Glutamatergic neuron (in vitro differentiated cells): ENCODE results near the gene KDM2B. TPM values are rescaled to one million over a fixed set of nuclear protein-coding genes. Genes with fewer than 3 reads are reported as not detected.

ENCODE experiments used
- DNase-seq: peaks from one replicate; pipeline ENCODE4 v3.0.0; 2022
- H3K27ac Mint-ChIP-seq: one replicate; pipeline ENCODE4 v1.8.0; 2020; ENCODE audit warnings: mild to moderate bottlenecking, mixed read lengths, inconsistent platforms; ENCODE audit not compliant: unreplicated experiment
- H3K27me3 Mint-ChIP-seq: one replicate; pipeline ENCODE4 v1.8.0; 2020; ENCODE audit warnings: mild to moderate bottlenecking, moderate library complexity, mixed read lengths, inconsistent platforms; ENCODE audit not compliant: unreplicated experiment
- H3K36me3 Mint-ChIP-seq: one replicate; pipeline ENCODE4 v1.8.0; 2020; ENCODE audit warnings: mild to moderate bottlenecking, mixed read lengths, inconsistent platforms; ENCODE audit not compliant: unreplicated experiment
- H3K4me1 Mint-ChIP-seq: one replicate; pipeline ENCODE4 v1.8.0; 2020; ENCODE audit warnings: mild to moderate bottlenecking, low read depth, mixed read lengths, inconsistent platforms; ENCODE audit not compliant: unreplicated experiment
- H3K4me3 Mint-ChIP-seq: one replicate; pipeline ENCODE4 v1.8.0; 2020; ENCODE audit warnings: mild to moderate bottlenecking, mixed read lengths, inconsistent platforms; ENCODE audit not compliant: unreplicated experiment
- H3K9me3 Mint-ChIP-seq: one replicate; pipeline ENCODE4 v1.8.0; 2020; ENCODE audit warnings: mild to moderate bottlenecking, moderate library complexity, mixed read lengths, inconsistent platforms; ENCODE audit not compliant: unreplicated experiment
- total RNA-seq: library from RNA; stranded (reverse); fragmentation: NEBNext Ultra II Directional; extraction: Animal tissue kit (Norgen Biotek cat#: 25700); gene quantifications from one replicate; pipeline ENCODE4 v1.2.1, GENCODE V29; 2021; ENCODE audit not compliant: unreplicated experiment
- TF ChIP-seq, protein P1 (sequence below): fragments of 200-600 bp; sonication (generic); IDR thresholded peaks from one replicate; pipeline ENCODE4 v1.5.0; 2021; ENCODE audit not compliant: partially characterized antibody, unreplicated experiment

Gene KDM2B
- total RNA-seq, 1 donor from 2014 or later: 64.3 TPM

DNA sequence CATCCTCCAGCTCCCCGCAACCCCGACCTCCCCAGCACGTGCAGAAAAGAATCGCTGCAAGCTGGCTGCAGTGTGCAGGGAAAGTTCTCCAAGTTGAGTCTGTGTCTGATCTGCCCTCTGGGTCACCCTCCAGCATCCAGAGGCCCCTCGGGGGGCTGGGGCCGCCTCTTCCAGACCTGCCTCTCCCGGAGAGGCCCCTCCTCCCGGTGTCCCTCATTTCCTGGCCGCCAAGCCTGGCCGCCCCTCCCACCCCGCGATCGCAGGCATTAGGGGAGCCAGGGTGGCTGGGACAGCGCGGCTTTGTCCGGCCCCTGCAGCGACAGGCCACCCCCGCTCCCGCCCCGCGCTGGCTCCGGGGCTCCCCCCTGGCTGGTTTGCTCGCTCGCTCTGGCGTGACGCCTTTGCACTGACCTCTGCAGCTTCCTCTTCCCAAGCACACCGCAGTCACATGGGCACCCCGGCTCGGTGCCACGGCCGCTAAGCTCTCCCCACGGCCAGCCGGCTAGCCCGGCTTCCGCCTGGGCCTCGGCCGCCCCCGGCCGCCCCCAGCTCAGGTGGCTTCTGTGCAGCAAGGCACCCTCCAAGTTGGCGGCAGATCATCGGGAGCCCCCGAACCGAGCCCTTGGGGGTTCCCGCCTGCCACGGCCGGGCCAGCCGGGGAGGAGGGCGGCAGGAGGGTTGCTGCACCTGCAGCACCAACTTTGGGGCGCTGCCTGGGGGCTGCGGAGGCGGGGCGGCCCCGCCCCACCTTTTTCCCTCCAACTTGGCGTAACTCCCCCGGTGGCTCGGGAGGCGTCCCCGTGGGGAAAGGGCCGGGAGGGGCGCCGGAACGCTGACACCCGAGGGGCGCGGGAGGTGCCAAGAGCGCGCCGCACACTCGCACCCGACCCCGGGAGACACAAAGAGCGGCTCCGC, 43.7 kb downstream of the KDM2B start:
- H3K4me3 Mint-ChIP-seq: peak overlapping the region; percentile 93
- H3K36me3 Mint-ChIP-seq: peaks cover 3% of the 10 kb centered on the region
- H3K27me3 Mint-ChIP-seq: peaks cover 11% of the 10 kb centered on the region
- TF ChIP-seq, protein P1, sequence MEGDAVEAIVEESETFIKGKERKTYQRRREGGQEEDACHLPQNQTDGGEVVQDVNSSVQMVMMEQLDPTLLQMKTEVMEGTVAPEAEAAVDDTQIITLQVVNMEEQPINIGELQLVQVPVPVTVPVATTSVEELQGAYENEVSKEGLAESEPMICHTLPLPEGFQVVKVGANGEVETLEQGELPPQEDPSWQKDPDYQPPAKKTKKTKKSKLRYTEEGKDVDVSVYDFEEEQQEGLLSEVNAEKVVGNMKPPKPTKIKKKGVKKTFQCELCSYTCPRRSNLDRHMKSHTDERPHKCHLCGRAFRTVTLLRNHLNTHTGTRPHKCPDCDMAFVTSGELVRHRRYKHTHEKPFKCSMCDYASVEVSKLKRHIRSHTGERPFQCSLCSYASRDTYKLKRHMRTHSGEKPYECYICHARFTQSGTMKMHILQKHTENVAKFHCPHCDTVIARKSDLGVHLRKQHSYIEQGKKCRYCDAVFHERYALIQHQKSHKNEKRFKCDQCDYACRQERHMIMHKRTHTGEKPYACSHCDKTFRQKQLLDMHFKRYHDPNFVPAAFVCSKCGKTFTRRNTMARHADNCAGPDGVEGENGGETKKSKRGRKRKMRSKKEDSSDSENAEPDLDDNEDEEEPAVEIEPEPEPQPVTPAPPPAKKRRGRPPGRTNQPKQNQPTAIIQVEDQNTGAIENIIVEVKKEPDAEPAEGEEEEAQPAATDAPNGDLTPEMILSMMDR: no peak
- H3K27ac Mint-ChIP-seq: no peak overlapping the region
- H3K4me1 Mint-ChIP-seq: peaks cover 8% of the 10 kb centered on the region
- no peaks in the 10 kb centered on the region for H3K9me3 Mint-ChIP-seq
- peak; percentile 57 for DNase-seq

DNA sequence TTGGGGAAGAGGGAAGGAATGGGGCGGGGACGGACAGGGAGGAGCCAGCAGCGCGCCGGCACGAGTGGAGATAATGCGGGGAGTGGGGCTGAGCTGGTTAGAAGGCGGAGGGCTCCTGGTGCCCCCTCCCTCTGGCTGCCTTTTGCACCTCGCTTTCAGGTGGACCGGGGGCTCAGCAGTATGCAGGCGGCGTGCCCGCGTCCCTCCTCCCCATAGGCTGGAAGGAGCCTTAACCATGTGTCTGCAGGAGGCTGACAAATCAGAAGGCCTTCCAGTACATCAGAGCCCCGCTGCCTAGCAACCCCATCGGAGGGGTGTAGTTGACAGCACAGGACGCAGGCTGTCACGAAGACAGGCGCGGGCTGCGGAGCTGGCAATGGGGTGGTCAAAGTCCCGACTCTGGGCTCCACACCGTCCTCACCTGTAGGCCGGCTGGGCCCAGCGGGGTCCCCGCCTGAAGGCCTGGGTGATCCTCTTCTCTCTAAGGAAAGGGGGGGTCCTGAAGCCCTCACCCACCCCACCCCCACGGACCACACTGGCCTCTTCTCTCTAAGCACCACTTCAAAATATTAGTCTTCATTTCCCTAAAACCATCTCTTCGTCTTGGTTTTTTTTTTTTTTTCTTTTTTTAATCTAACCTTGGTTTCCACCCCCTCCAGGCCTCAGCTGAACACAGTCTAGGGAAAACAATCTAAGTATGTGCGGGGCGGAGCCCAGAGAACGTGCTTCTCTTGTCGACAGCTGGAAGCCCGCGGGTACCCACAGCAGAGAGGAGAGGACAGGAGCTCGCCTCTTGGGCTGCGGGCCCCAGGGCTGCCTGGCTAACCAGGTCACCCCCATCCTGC, 44.5 kb downstream of the KDM2B start:
- H3K4me3 Mint-ChIP-seq: peak overlapping the region; percentile 93
- H3K4me1 Mint-ChIP-seq: peaks cover 8% of the 10 kb centered on the region
- H3K27ac Mint-ChIP-seq: peak overlapping the region; percentile 59
- peaks cover 3% of the 10 kb centered on the region for H3K36me3 Mint-ChIP-seq
- H3K9me3 Mint-ChIP-seq: peaks cover 2% of the 10 kb centered on the region
- DNase-seq: peak; percentile 87
- TF ChIP-seq, protein P1: no peak
- H3K27me3 Mint-ChIP-seq: peaks cover 11% of the 10 kb centered on the region

DNA sequence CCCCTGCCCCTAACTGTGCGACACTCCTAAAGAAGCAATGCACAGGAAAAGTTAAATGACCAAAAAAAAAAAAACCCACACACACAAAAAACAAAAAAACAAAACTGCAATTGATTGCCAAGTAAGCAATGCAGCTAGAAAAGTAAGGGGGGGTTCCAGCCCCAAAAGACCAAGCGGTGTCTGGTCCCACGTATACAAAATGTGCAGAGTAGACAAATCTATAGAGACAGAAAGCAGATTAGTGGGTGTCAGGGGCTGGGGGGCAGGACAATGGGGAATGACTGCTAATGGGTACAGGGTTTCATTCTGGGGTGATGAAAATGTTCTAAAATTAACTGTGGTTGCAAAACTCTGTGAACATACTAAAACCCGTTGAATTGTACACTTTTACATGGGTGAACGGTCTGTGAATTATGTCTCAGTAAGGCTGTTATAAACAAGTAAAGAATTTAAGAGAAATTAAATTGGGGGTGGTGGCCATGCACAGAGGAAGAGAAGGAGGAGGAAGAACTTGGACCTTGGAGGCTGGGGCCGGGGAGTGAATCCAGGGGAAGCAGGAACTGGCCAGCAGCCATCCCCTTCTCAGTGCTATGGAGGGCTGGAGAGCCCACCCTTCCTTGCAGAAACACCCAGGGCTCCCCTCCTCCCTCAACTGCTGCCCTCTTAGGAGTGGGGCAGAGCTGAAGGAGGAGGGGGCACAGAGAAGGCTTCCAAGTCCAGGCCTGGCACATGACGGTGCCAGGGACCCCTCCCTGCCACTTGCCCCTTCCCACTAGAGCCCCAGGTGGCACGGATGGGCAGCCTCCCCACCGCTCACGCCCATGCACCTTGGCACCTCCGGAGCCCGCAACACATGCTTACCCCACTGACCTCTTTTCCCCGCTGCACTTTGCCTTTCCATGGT, 45.4 kb downstream of the KDM2B start:
- H3K36me3 Mint-ChIP-seq: peaks cover 3% of the 10 kb centered on the region
- TF ChIP-seq, protein P1: no peak

DNA sequence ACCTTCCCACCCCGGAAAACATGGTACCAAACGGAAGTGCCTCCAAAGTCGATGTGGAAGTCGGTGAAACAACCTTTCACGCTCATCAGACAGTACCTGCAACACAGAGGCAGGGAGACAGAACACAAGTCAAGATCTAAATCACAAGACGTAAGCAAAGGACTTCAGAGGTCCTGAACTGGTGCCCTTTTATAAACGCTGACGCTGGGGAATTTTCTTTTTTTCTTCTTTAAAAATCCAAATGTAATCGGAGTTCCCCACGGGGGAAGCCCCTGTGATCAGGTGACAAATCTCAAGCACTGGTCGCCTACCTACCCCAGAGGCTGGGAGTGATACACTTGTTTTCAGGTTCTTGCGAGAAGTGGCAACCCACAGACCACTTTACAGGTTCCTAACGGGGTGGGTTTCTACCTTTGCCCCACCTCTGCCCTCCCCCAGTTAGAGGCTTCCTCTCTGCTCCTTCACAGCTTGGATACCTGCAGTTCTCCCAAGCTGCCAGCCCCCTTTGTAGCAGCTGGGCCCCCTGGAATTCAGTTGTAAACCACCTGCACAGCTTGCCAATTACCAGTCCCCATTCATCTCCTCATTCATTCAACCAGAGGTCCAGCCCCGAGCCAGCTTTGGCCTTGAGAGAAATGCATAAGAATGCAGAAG, 46.2 kb downstream of the KDM2B start:
- peak overlapping the region; percentile 14 for H3K4me3 Mint-ChIP-seq
- TF ChIP-seq, protein P1: no peak
- H3K27me3 Mint-ChIP-seq: peaks cover 8% of the 10 kb centered on the region
- H3K4me1 Mint-ChIP-seq: peaks cover 8% of the 10 kb centered on the region
- peaks cover 2% of the 10 kb centered on the region for H3K9me3 Mint-ChIP-seq
- no peak for DNase-seq
- H3K36me3 Mint-ChIP-seq: peaks cover 3% of the 10 kb centered on the region
- H3K27ac Mint-ChIP-seq: no peak overlapping the region

More for the DNA sequence above, 45.4 kb downstream of the KDM2B start:
- no peak overlapping the region for H3K27ac Mint-ChIP-seq
- peaks cover 8% of the 10 kb centered on the region for H3K4me1 Mint-ChIP-seq
- peaks cover 11% of the 10 kb centered on the region for H3K27me3 Mint-ChIP-seq
- no peak for DNase-seq
- peak overlapping the region; percentile 93 for H3K4me3 Mint-ChIP-seq
- H3K9me3 Mint-ChIP-seq: peaks cover 2% of the 10 kb centered on the region
